HG03175 (cell line): ENCODE data around the gene GOLGB1.
"Not testable (repeated sequence)": the region's sequence is repeated elsewhere in the genome, so short reads cannot be mapped to it uniquely, and the experiment has no call there.

Experiments used
- ATAC-seq: cut with Tn5 transposase; IDR thresholded peaks from one replicate; pipeline ENCODE4 v1.9.1; 2021; ENCODE audit warnings: mild to moderate bottlenecking, moderate library complexity; ENCODE audit not compliant: unreplicated experiment

Gene GOLGB1

GRCh38 chr3:121749276-121750086, at the start of gene GOLGB1:
TSS of gene GOLGB1 (minus strand) at chr3:121749741. CDS start at chr3:121730971, 18,770 bp downstream.
- ATAC-seq = peak; percentile 95

GRCh38 chr3:121796970-121797369, 47.4 kb upstream of the GOLGB1 start:
- no peak for ATAC-seq

DNA sequence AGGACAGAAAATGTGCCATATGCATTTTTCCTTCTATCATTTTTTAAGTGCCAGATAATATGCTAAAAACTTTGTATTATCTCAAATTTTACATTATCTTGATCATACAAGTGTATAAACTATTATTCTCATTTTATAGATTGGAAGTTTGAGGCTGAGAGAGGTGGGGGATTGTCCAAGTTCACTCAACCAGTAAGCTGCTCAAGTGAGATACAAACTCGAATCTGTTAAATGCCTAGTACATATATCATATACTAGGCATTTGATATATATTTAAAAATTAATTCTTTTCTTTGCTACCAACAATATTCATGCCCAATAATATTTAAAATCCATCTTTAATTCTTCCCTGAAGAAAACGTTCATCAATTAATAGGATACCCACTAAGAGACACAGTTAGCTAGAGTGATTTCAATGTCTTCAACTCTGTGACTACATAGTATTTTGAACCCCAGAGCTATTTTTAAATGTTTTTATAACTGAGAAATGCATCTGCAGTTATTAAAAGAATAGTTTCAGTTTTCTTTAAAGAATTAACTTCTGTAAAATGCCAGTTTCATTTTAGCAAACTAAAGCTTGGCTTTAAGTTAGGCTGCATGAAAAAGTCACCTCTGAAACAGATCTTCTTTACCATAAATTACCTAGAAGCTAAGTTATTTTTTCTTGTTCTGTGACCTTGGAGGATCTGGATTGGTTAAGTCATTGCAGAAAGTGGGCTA, 44.9 kb upstream of the GOLGB1 start:
- peak; percentile 40 for ATAC-seq

DNA sequence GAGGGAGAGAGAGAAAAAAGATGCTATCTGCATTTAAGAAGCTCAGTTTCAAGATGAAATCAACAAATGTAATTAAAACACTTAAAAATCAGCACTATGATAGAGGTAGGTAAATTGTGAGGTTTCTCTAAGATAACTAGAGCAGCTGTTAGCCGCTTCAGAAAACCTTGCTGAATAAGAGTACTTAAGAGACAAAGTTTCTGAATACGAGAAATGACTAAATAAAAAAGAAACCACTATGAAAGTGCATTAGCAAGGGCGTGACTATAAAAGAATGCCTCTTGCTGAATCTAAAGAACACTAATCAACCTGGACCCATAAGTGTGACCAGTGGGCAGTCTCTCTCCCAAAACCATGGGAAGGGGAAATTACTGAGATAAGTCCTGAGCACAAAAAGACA, 43.5 kb upstream of the GOLGB1 start:
- peak; percentile 45 for ATAC-seq

- no peak for ATAC-seq
These were observed 36.9 kb upstream of the GOLGB1 start for GRCh38 chr3:121786485-121786884.

DNA sequence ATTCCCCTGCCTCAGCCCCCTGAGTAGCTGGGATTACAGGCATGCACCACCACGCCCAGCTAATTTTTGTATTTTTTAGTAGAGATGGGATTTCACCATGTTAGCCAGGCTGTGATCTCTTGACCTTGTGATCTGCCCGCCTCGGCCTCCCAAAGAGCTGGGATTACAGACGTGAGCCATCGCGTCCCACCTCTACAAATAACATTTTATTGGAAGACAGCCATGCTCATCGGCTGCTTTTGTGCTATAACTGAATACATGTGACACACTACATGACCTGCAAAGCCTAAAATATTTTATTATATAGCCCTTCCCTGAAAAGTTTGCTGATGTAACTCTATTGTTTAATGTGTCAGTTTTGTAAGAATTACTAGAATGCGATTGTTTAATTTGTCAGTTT, 33.2 kb upstream of the GOLGB1 start:
- not testable (repeated sequence) for ATAC-seq

DNA sequence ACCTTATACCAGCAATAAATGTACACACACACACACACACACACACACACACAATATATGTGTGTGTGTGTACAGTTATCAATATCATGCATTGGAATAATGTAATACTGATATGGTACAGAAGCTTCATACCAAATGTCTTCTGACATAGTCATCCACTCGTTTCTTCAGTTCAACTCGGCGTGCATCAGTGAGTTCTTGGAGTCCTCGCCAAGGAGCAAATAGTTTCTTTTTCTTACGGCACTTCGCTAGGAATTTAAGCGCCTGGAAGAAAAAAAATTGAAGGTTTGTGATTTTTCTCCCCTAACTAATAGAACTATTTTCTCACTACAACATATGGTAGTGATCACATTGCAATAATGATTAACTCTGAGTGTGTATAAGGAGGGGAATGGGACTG, 32.1 kb upstream of the GOLGB1 start:
- ATAC-seq = no peak

GRCh38 chr3:121775095-121775494, 25.6 kb upstream of the GOLGB1 start:
- not testable (repeated sequence) for ATAC-seq

GRCh38 chr3:121769246-121769645, 19.7 kb upstream of the GOLGB1 start:
- ATAC-seq = no peak

DNA sequence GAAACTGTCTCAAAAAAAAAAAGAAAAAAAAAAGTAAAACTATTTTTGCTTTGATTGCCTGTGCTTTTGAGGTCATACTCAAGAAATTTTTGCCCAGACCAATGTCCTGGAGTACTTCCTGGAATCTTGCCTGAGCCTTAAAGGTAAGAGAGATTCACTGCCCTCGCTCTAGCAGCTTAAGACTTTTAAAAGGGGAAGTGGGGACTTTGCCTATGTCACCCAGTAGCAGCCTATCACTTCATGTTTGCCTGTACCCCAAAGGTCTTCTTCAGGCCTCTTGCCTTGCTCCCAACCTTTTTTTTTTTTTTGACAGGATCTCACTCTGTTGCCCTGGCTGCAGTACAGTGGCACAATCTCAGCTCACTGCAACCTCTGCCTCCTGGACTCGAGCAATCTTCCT, 18.9 kb upstream of the GOLGB1 start:
- no peak for ATAC-seq

DNA sequence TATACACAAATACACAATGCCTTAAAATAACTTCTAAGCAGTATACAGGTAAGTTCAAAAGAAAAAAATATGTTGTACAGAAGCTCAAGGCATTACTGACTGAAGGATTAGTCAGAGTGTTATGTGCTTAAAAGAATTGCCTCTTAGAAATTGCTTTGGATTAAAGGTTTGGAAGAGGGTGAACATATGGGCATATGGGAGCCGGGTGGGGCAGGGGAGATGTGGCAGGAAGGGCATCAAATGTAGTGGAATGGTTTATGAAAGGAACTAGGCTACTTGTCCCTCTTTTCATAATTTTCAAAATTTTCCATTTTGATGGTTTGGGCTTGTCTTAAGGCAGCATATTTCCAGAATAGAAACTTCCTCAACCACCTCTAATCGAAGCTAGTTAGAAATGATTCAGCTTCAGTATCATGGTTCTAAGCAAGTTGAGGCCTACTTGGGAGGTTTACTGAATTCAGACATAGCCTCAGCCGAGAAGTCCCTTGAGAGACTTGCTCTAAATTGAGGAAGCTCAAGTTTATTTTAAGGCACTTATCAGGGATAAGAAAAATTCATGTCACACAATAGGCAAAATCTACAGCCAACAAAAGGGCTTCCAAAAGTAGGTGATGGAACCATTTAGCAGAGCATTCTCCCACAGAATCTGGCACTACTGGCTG, 10.1 kb upstream of the GOLGB1 start:
- no peak for ATAC-seq

- ATAC-seq = no peak
These were observed 9.3 kb upstream of the GOLGB1 start for GRCh38 chr3:121758727-121759450.

- ATAC-seq = no peak
These were observed 8.4 kb upstream of the GOLGB1 start for GRCh38 chr3:121757812-121758545.

- no peak for ATAC-seq
These were observed 7.7 kb upstream of the GOLGB1 start for GRCh38 chr3:121757087-121757811.

GRCh38 chr3:121752772-121753171, 3.2 kb upstream of the GOLGB1 start:
- no peak for ATAC-seq

- ATAC-seq = no peak
These were observed 2.7 kb upstream of the GOLGB1 start for GRCh38 chr3:121752261-121752660.

DNA sequence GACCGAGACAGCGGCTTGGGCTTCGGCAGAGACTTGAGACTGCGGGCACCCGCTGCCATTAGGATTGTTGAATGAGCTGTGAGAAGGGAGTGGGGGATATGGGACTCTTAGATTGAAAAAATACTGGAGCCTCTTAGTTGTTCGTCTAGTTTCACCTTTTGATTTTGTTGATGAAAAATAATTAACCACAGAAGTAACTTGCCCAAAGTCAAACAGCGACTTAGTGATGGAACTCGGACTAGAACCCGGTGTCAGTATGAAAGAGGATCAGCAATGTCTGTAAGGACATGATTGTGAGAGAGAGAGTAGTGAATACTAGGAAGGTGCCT, 510 bp upstream of the GOLGB1 start:
- ATAC-seq = no peak

GRCh38 chr3:121748680-121749275, 763 bp downstream of the GOLGB1 start:
- ATAC-seq = peak; percentile 12

DNA sequence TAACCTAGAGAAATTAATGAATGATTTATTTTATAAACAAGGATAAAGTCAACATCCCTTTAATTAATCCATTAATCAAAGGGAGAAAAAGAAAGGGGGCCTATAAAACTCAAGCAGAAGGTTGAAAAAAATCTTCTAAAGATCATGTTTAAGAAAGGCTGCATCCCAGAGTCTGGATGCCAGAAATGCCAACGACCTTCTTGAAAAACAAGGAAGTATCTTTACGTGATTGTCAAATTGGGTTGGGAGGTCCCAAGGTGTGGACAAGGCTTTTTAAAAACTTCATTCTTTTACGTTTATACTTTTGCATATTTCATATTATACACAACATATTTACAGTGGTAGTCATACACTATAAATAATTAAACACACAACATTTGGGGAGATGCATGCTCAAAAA, 1.6 kb downstream of the GOLGB1 start:
- no peak for ATAC-seq
